HEK293T (cell line): ENCODE data around the gene LRRC3C.
"Not testable (repeated sequence)": the region's sequence is repeated elsewhere in the genome, so short reads cannot be mapped to it uniquely, and the experiment has no call there.

Experiments
- ARNT ChIP-seq: fragments of 450-650 bp; IDR thresholded peaks from 2 replicates; pipeline ENCODE4 v1.6.1; 2017; ENCODE audit warnings: mild to moderate bottlenecking
- BHLHE40 ChIP-seq: fragments of 450-650 bp; IDR thresholded peaks from 2 replicates; pipeline ENCODE4 v1.6.1; 2016; ENCODE audit warnings: mild to moderate bottlenecking, moderate library complexity, borderline replicate concordance

GRCh38 chr17:39886102-39886501, 41.4 kb upstream of the LRRC3C start:
- TF ChIP-seq BHLHE40, ARNT: not testable (repeated sequence)
